Measurements from ENCODE around the gene MMP17. TPM values are rescaled to one million over a fixed set of nuclear protein-coding genes. Genes with fewer than 3 reads are reported as not detected.

The MMP17 gene
- total RNA-seq, 1 experiment from 2014 or later: 30.2 TPM

GRCh38 chr12:131833896-131834641, 5.9 kb downstream of the MMP17 start:
- Histone ChIP-seq H3K27me3 (ENCODE audit: low read length) (no peaks in the 10 kb centered on the region), H3K79me2 (ENCODE audit: low read length) (no peaks in the 10 kb centered on the region; the same call in 1 of the 2 replicates), H3K36me3 (ENCODE audit: low read depth, low read length) (no peaks in the 10 kb centered on the region), H4K20me1 (ENCODE audit: low read length) (no peaks in the 10 kb centered on the region), H3K9me3 (ENCODE audit: low read length) (no peaks in the 10 kb centered on the region), H3K4me3 (ENCODE audit: low read length) (no peak overlapping the region), H2AFZ (ENCODE audit: low read length) (no peak overlapping the region), H3K9me2 (replicated peaks; ENCODE audit: low read length) (no peaks in the 10 kb centered on the region), H3K27ac (ENCODE audit: low read length) (no peak overlapping the region), H3F3A (ENCODE audit: low read length, unreplicated experiment) (no peaks in the 10 kb centered on the region), H3K4me1 (ENCODE audit: insufficient read depth, low read length) (peaks cover 25% of the 10 kb centered on the region), H3K9ac (ENCODE audit: low read length) (no peak overlapping the region), H3K4me2 (ENCODE audit: low read length) (no peak overlapping the region)
- DNase-seq (peak; percentile 43), ATAC-seq (no peak)
- TF ChIP-seq CTCF (conservative IDR thresholded peaks at IDR 0.05; ENCODE audit: low read depth, low read length) (peak; percentile 78), EZH2 (IDR thresholded peaks at IDR 0.05; ENCODE audit: low read length, unreplicated experiment) (no peak)
- ChIA-PET CTCF (no interaction called here), POLR2A (ENCODE audit: unreplicated experiment) (no interaction called here)
- intact Hi-C loops (cut with micrococcal nuclease): loop anchor here (5.0 kb wide), 2 partner anchors 93 to 1072 kb away; partner anchors contain the start of gene PUS1
- BruUV-seq (replicated peaks): no TSS peak

GRCh38 chr12:131834798-131835615, 6.8 kb downstream of the MMP17 start:
- no peaks in the 10 kb centered on the region for H3K9me2 ChIP-seq (replicated peaks; ENCODE audit: low read length)
- H3K9me3 ChIP-seq (ENCODE audit: low read length): no peaks in the 10 kb centered on the region
- H3K79me2 ChIP-seq (ENCODE audit: low read length): no peaks in the 10 kb centered on the region
- ATAC-seq (no peak), DNase-seq (peak; percentile 36)
- no peaks in the 10 kb centered on the region for H3F3A ChIP-seq (ENCODE audit: low read length, unreplicated experiment)
- no peaks in the 10 kb centered on the region for H4K20me1 ChIP-seq (ENCODE audit: low read length)
- ChIA-PET POLR2A (ENCODE audit: unreplicated experiment) (no interaction called here), CTCF (no interaction called here)
- TF ChIP-seq EZH2 (IDR thresholded peaks at IDR 0.05; ENCODE audit: low read length, unreplicated experiment) (no peak), CTCF (conservative IDR thresholded peaks at IDR 0.05; ENCODE audit: low read depth, low read length) (no peak), EZH2phosphoT487 (IDR thresholded peaks at IDR 0.05; ENCODE audit: borderline replicate concordance, low read length) (no peak)
- intact Hi-C loops (cut with micrococcal nuclease): loop anchor here (5.0 kb wide), 3 partner anchors 92 to 1073 kb away; partner anchors contain the start of gene PUS1
- H3K4me2 ChIP-seq (ENCODE audit: low read length): no peak overlapping the region
- no peak overlapping the region for H3K9ac ChIP-seq (ENCODE audit: low read length)
- BruUV-seq (replicated peaks): no TSS peak
- no peak overlapping the region for H2AFZ ChIP-seq (ENCODE audit: low read length)
- no peak overlapping the region for H3K4me3 ChIP-seq (ENCODE audit: low read length)
- no peaks in the 10 kb centered on the region for H3K36me3 ChIP-seq (ENCODE audit: low read depth, low read length)
- no peaks in the 10 kb centered on the region for H3K27me3 ChIP-seq (ENCODE audit: low read length)
- H3K4me1 ChIP-seq (ENCODE audit: insufficient read depth, low read length): peaks cover 18% of the 10 kb centered on the region
- H3K27ac ChIP-seq (ENCODE audit: low read length): no peak overlapping the region
